NB4 (cell line): ENCODE data around the gene TAF3.

Source experiments
- DNase-seq: peaks from one replicate; pipeline ENCODE4 v3.0.0; 2010; ENCODE audit warnings: low read depth
- H3K4me3 ChIP-seq: one replicate; pipeline ENCODE4 v1.5.1; 2011; ENCODE audit warnings: mild to moderate bottlenecking, low read depth, low read length, moderate library complexity
- CTCF ChIP-seq: IDR thresholded peaks from one replicate; pipeline ENCODE4 v1.5.1; 2012; ENCODE audit warnings: low read depth, low read length
- MAX ChIP-seq: IDR thresholded peaks from 2 replicates; pipeline ENCODE4 v1.6.1; 2011; ENCODE audit warnings: low read depth, low read length
- MYC ChIP-seq: IDR thresholded peaks from 2 replicates; pipeline ENCODE4 v1.6.1; 2011; ENCODE audit warnings: low read depth, low read length
- POLR2A ChIP-seq: IDR thresholded peaks from 2 replicates; pipeline ENCODE4 v1.6.1; 2011; ENCODE audit warnings: mild to moderate bottlenecking; ENCODE audit not compliant: insufficient read length; ENCODE audit errors: extremely low read depth

Gene TAF3

GRCh38 chr10:8036506-8037198 is 218.3 kb downstream of the TAF3 start:
- H3K4me3 ChIP-seq: no peak overlapping the region
- DNase-seq: no peak
- TF ChIP-seq CTCF (no peak), MYC (no peak), POLR2A (no peak), MAX (no peak)

GRCh38 chr10:8037199-8037801 is 219.0 kb downstream of the TAF3 start:
- no peak for DNase-seq
- H3K4me3 ChIP-seq: no peak overlapping the region
- TF ChIP-seq CTCF: no peak
- TF ChIP-seq MYC: no peak
- no peak for TF ChIP-seq POLR2A
- no peak for TF ChIP-seq MAX

GRCh38 chr10:8037941-8038894 is 219.9 kb downstream of the TAF3 start:
- DNase-seq: no peak
- H3K4me3 ChIP-seq: no peak overlapping the region

GRCh38 chr10:8039321-8039881 is 221.1 kb downstream of the TAF3 start:
- TF ChIP-seq MYC (no peak), CTCF (no peak), MAX (no peak), POLR2A (no peak)
- no peak overlapping the region for H3K4me3 ChIP-seq
- no peak for DNase-seq

More at GRCh38 chr10:8037941-8038894, 219.9 kb downstream of the TAF3 start:
- TF ChIP-seq MAX (no peak), MYC (no peak), CTCF (no peak), POLR2A (no peak)

- TF ChIP-seq POLR2A (no peak), CTCF (no peak), MYC (no peak), MAX (no peak)
- H3K4me3 ChIP-seq: no peak overlapping the region
- DNase-seq: no peak
Observed at GRCh38 chr10:8040651-8041050, 222.3 kb downstream of the TAF3 start.
